ENCODE data around the gene ZPR1.

The ZPR1 gene

DNA sequence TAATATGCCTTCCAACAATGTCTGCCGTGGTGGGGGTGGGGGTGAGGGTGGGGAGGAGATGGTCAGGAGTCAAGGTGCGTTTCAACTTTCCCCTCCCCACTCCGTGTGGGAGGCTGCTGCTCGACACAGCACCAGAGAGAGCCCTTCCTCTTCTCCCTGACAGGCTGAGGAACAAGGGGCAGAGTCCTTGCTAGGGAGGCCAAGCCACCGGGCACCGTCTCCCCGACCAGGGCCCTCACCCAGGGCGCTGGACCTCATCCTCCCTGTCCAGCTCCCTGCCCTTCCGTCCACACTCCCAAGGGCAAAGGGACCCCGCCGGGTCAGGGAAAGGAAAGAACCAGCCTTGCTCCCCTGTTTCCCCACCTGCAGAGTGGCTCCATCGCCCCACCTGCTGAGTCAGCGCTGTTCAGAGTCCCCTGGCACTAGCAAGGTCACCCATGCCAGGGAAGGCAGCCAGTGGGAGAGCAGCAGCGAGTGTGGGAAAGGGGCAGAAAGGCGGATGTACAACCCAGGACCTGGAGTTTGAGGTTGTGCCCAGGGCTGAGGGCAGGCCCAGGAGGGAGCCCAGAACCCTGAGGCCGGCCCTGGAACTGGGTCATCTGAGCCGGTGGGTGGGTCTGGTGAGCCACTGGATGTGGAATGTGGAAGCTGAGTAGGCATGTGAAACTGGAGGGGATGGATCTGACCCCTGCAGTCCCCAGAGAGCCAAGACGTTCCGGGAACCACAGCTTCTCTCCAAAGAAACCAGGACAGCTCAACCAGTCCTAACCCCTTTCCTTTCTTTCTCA, 62.2 kb downstream of the ZPR1 start:
- FAIRE-seq: no peak

DNA sequence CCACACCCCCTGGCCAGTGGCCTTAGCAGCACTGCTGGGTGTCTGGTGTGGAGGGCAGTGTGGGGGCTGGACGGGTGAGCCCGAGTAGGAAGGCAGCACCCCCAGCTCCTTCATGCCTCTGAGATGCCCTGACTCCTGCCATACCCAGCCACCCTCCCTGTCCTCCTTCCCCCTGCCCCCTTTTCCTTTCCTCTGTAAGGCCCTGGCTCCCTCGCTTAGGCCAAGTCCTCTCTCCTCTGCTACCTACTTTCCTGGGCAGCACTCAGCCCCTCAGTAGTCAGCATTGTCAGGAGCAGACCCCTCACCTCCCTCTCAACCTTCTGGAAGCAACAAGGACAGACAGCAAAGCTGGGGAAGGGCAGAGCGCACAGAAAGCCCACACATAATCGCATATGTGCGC, 63.0 kb downstream of the ZPR1 start:
- DNase-seq (ENCODE audit: insufficient read length, low spot score) (no peak), FAIRE-seq (no peak)

More for the DNA sequence above, 62.2 kb downstream of the ZPR1 start:
- DNase-seq (ENCODE audit: insufficient read length, low spot score): peak; percentile 19
